Stimulated activated CD8-positive, alpha-beta memory T cell treated with anti-CD3 and anti-CD28 coated beads, Interleukin-4, amount 100 ng/mL, for 24 hours (primary cell): ENCODE data around the gene DCLK1.

ENCODE experiments used
- DNase-seq: peaks from one replicate; pipeline ENCODE4 v3.0.0-alpha.2; 2020; ENCODE audit warnings: low read depth

DCLK1 gene

DNA sequence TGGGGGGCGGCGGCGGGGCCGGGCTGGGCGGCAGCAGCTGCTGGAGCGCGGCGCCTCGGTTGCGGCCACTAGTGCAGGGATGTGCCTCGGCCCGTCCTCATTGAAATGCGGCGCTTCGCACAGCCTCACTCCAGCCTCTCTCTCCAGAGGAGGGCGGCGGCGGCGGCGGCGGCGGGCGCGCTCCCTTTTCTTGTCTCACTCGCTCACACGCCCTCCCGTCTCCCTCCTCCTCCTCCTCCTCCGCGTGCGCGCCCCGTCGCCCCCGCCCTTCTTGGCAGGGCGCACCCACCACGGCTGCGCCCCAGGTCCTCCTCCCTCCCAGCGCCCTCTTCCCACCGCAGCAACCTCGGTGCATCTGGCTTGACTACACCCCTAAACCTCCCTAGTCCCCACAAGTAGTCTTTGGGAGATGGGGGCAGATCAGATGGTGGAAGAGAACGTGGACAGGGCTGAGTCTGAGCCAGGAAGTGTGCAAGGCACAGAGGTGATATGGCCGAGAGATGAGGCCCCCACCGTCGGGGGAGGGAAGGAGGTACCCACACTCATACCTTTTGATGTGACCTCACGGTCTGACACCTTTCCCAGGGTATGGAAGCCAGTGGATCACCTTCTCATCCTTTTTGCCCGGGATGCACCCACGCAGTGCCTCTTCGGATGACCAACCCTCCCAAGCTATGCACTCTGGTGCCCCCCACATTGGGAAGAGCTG is at the start of gene DCLK1:
Gene DCLK1 (minus strand): TSS at position 161 of the 709 bp plus-strand sequence.
- DNase-seq: no peak

DNA sequence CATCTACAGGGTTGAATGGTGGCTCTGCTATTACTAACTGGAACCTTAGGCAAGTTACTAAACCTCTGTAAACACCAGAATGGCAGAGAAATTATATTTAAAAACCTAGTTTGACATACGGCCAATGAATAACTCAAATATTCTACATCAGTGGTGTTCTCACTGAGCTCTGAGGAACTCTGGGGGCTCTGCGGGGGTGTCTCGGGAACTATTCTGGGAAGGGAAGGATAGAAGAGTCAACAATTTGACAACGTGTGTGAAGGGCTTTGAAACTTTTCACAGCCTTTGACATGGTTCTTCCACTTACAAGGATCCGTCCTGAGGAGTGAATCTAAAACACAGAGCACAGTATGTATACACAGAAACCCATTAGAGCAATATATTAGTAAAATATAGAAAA is 44.4 kb upstream of the DCLK1 start:
- DNase-seq: no peak

DNA sequence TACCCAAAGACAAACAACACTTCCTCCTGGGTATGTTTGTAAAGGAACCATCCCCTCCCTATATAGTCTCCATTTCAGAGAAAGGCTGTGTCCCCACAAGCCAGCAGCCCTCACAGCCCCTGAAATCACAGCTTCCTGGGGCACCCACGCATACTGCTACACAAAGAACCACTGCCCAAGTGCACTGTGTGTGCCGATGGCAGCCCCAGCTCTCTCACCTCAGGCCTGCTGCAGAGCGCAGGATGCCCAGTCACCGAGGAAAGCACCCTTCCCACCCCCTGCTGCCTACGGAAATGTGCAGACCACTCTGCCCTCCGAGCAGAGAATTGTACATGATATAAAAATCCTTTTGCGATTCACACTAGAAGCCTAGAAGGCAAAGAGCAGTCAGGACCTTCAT is 43.7 kb upstream of the DCLK1 start:
- DNase-seq: no peak

- no peak for DNase-seq
These were observed 42.6 kb upstream of the DCLK1 start for GRCh38 chr13:36173571-36174322.

DNA sequence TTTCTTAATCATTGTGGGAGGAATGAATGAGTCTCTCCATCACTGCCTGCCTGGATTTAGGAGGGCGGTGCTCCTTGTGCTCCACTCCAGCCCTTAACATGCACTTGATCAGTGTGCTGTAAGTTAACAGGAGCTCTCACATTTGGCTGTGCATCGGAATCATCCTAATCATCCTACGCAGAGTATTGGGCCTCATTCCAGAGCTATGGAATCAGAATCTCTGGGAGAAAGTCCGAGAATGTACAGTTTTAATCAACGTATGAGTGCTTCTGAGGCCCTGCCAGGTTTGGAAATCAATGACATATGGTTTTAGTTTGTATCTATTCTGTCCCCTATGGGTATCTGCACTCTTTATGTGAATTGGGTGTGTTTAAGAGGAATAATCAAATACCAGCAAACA is 34.9 kb upstream of the DCLK1 start:
- no peak for DNase-seq

GRCh38 chr13:36163809-36164308 is 32.7 kb upstream of the DCLK1 start:
- no peak for DNase-seq

- no peak for DNase-seq
These were observed 32.1 kb upstream of the DCLK1 start for GRCh38 chr13:36163286-36163685.

DNA sequence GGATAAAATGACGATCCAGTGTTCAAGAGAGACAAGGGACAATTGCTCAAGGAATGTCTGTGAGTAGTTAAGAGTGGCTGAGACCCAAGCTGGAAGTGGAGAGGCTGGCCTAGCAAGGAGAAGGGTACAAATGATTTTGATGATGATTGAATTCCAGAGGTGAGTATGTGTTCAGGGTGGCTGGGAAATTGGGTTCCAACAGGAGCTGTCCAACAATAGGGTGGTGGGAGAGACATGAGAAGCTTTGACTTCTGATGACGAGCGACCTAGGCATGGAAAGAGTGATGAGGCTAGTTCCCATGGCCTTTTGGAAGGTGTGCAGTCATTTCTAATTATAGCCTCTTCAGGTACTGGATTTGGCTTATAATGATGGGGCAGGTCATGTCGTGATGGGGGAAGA is 29.1 kb upstream of the DCLK1 start:
- no peak for DNase-seq

DNA sequence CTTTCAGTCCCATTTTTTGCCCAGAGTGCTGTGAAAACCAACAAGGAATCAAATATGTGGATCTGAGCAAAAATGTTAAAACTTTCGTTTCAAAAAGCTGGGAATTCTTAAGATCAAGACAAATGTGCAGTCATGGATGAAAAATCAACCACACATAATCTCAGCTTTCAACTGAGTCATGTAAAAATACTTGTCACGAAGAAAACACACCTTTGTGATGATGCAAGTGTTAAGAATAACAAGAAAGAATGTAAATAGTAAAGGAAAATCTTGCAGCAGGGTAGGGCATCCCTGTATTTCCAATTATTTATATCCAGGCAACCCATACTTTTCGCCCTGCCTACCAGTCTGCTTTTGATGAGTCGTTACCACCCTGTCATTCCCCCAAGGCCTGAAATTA is 27.4 kb upstream of the DCLK1 start:
- no peak for DNase-seq

DNA sequence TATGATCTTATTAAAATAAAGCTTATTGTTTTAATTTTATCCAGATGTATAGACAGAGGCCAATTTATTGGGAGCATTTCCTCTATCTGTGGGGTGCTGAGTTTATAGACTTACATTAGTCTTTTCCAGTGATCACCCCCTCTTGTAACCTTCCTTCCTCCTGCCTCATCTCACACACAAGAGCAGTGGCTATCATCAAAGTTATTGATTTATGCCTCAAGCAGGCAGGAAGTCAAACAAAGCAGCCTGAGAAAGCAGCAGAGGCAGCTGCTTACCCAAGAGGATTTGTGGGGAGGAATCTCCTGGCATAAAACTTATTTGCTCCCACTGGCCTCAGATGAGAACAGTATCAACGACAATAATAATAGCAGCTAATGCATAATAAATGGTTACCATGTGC is 26.3 kb upstream of the DCLK1 start:
- no peak for DNase-seq

DNA sequence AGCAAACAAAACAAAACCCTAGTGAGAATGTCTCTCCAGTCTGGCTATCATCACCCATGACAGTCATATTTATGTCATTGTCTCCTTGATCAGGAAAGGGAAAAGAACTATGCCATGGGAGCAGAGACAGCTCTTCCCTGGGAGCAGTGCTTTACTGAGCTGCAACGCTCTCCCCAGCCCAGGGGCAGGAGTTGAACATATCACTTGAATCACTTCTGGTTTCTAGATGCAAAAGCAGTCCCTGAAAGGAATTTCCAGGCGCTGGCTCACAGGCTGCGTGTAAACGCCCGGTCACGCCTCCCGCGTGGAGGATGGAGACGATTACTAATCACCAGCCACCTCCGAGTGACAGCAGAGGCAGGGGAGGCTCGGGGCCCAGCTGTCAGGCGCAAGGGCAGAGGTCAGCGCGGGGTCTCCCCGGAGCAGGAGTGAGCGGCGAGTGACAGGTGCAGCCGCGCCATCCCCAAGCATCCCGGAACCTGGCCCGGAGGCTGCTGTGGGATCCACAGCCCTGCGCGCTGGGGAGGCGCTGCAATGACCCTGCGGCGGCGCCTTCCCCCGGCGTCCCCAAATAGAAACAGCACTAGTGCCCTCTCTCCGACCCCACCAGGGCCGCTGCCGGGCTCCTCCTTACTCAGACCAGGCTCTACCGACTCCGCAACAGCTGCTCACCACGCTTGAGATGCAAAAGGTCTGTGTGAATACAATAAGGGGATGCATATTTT is 23.5 kb upstream of the DCLK1 start:
- DNase-seq: no peak

DNA sequence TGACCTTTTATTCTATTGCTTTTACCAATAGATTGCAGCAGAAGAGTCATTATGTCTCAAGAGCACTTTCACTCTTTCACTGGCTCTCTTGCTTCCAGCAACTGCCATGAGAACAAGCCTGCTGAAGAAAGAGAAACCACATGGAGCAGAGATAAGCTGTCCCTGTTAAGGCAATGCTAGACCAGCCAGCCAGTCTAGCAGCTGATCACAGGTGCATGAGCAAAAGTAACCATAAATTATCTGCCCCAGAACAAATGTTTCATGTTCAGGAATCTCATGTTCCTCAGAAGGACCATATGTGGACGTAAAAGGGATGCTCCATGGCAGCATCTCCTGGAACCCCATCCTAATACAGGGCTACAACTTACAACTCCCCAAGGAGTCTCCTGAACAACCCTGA is 20.4 kb upstream of the DCLK1 start:
- no peak for DNase-seq

- DNase-seq: no peak
These were observed 17.3 kb upstream of the DCLK1 start for GRCh38 chr13:36148446-36148845.

- DNase-seq: no peak
These were observed 16.1 kb upstream of the DCLK1 start for GRCh38 chr13:36147330-36147729.

DNA sequence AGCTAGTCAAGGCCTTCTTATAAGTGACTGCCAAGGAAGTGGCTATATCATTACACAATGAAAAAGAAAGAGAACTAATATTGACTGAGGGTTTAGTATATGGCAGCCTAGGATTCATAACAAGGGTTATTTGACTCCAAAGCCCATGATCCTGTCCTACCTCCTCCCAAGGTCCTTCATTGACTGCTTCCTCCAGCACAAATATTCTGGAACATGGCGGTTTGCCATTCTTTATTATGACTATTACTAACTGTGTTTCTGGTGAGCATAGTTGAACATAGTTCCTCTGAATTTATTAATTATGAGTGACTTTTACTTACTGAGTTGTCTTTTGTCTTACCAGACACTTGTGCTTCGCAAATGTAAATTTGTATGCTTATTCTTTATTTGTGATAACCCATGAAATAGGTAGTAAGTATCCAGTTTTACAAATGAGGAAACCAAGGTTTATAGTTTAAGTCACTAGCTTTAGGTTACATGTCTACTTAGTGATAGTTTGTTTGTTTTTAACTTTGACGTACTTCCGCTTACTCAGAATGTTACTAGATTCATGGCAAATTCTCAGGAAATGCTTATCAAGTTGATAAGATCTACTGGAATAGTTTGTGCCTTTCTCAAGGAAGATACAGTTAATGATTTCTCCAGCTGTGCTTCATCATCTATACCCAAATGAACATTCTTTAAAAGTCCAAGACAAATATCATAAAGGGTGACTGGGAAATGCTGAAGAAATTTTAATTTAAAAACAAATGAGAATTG is 15.5 kb upstream of the DCLK1 start:
- no peak for DNase-seq

DNA sequence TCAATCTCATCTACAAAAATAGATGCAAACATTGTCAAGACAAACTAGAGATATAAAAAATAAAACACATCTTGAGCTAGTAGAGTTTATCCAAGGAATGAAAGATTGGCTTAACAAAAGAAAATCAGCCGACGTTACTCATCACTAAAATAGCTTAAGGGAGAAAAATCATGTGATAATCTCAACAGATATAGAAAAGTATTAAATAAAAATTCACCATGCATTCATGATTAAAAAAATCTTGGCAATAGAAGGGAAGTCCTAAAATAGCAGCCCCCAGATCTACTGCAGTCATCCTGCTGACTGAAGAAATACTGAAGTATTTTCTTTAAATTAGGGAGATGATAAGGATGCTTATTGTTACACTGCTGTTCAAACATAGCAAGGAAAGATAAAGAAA is 12.6 kb upstream of the DCLK1 start:
- no peak for DNase-seq

DNA sequence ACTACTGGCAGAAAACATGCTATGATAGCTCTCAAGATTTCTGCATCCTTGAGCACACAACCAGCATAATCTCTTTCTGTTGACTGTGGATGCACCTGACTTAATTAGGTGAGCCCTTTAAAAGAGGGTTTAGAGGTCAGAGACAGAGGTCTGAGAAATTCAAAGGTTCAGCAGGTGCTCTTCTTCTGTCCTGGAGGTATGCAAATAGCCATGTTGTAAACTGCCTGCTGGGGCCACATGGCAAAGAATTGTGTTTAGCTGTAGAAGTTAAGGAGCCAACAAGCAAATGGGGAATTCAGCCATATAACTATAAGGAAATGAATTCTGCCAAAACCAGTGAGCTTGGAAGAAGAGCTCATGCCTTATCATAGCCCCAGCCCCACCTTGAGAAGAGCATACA is 11.6 kb upstream of the DCLK1 start:
- no peak for DNase-seq

DNA sequence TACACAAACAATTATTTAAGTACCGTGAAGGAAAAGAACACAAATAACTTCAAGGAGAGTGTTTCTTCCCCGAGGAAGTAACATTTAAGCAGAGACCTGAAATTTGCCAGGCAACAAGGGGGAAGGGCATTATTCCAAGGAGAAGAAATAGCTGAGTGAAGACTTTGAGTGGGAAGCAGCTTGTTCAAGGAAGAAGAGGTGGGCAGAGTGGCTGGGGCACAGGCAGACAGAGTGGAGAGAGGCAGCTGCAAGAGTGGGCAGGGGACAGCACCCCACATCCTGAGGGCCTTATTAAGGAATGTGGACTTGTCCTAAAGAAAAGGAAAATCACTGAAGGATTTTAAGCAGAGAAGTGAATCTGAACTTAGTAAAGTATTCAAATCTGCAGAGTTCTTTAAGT is 4.7 kb upstream of the DCLK1 start:
- no peak for DNase-seq

DNA sequence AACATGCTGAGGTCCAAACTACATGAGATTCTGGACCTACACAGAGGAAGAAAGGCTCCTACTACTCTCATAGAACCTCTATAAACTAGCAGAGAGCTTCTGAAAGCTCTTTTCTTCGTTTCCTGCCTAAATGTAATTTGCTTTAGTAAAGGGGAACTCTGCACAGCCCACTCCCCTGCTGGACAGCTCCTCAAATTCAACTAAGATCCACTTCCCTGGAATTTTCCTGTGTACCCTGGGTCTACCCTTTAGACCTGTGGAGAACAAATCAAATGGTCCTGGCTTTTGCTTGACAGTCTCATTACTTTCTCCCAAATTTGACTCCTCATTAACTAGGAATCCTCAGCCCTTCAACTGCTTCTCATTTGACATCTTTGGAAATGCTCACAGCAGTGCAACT is 3.5 kb upstream of the DCLK1 start:
- no peak for DNase-seq

- DNase-seq: no peak
These were observed 2.9 kb upstream of the DCLK1 start for GRCh38 chr13:36133950-36134626.

DNA sequence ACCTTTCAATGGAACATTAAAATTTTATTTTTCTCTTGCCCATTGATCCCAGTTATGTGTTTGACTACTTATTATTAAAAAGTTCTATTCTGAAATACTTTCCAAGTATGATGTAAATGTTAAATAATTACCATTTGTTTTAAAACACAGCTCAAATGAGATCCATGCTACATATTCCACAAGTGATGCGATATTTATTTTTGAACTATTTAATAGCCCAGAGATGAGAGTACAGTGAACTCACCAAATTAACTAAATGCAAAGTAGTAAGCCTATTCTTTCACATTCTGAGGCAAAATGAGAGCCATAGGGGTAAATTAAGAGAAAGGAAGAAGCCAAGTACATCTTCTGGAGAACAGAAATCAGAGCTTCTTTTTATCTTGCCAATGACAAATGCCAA is 1.2 kb upstream of the DCLK1 start:
- DNase-seq: no peak

DNA sequence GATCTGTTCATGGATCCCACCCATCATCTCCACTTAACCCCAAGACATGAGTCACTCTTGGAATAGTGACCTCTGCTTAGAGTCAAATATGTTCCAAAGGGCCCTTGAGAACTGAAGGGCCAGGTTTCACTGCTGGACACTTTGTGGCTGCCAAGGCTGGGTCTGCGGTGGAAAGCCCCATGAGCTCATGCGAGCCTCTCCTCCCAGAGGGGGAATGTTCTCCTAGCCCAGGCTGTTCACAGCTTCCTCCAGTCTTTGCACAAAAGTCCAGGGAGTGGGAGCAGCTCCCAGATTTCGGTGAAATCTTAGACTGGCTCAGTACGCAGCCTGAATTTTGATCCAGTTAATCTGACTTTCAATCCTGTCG is 732 bp upstream of the DCLK1 start:
- DNase-seq: no peak
